WTC11 (cell line): ENCODE data around the gene ZNF674. TPM values are rescaled to one million over a fixed set of nuclear protein-coding genes. Genes with fewer than 3 reads are reported as not detected.

Experiments
- ATAC-seq: fragments of 200-7000 bp; cut with Tn5 transposase; 2 replicates; pipeline ENCODE4 v1.10.0; 2021; ENCODE audit warnings: mild to moderate bottlenecking, moderate library complexity
- CTCF ChIA-PET: fragments of 300-600 bp; sonication (Branson Sonifier 250); formaldehyde crosslinking; loops from one replicate; lab custom pipeline; 2021; ENCODE audit warnings: antibody characterized with exemption; lab: Charles Lee
- POLR2A ChIA-PET: fragments of 350-600 bp; sonication (Branson Sonifier 250); formaldehyde crosslinking; loops from one replicate; lab custom pipeline; 2021; ENCODE audit warnings: antibody characterized with exemption; lab: Charles Lee
- DNase-seq: peaks from one replicate; pipeline ENCODE4 v3.0.0; 2021; ENCODE audit warnings: low spot score
- H3K27ac Mint-ChIP-seq: 2 replicates; pipeline ENCODE4 v1.8.0; 2021; ENCODE audit warnings: mixed read lengths
- H3K27me3 Mint-ChIP-seq: 2 replicates; pipeline ENCODE4 v1.8.0; 2021; ENCODE audit warnings: low read depth, mild to moderate bottlenecking, moderate library complexity, mixed read lengths
- H3K36me3 Mint-ChIP-seq: 2 replicates; pipeline ENCODE4 v1.8.0; 2021; ENCODE audit warnings: mixed read lengths
- H3K4me1 Mint-ChIP-seq: 2 replicates; pipeline ENCODE4 v1.8.0; 2022; ENCODE audit warnings: mixed read lengths
- H3K4me3 Mint-ChIP-seq: 2 replicates; pipeline ENCODE4 v1.8.0; 2021; ENCODE audit warnings: mild to moderate bottlenecking, moderate library complexity, mixed read lengths
- H3K9me3 Mint-ChIP-seq: 2 replicates; pipeline ENCODE4 v1.8.0; 2021; ENCODE audit warnings: mixed read lengths
- AFF4 ChIP-seq: sonication (generic); formaldehyde crosslinking; IDR thresholded peaks from 2 replicates; pipeline ENCODE4 v1.8.1; 2023; ENCODE audit warnings: mild to moderate bottlenecking, missing genetic modification reagents, borderline replicate concordance
- ARID4B ChIP-seq: sonication (generic); formaldehyde crosslinking; IDR thresholded peaks from 2 replicates; pipeline ENCODE4 v1.8.0; 2023; ENCODE audit warnings: missing genetic modification reagents, mild to moderate bottlenecking, borderline replicate concordance
- ATF6 ChIP-seq: sonication (generic); formaldehyde crosslinking; IDR thresholded peaks from 2 replicates; pipeline ENCODE4 v1.8.1; 2023; ENCODE audit warnings: mild to moderate bottlenecking, missing genetic modification reagents
- ETV6 ChIP-seq: sonication (generic); formaldehyde crosslinking; IDR thresholded peaks from 2 replicates; pipeline ENCODE4 v1.8.1; 2022; ENCODE audit warnings: mild to moderate bottlenecking, missing genetic modification reagents
- FOXJ3 ChIP-seq: sonication (generic); formaldehyde crosslinking; IDR thresholded peaks from 2 replicates; pipeline ENCODE4 v1.9.0; 2021; ENCODE audit warnings: missing genetic modification reagents, mild to moderate bottlenecking, borderline replicate concordance
- FOXK1 ChIP-seq: sonication (generic); formaldehyde crosslinking; IDR thresholded peaks from 2 replicates; pipeline ENCODE4 v1.8.0; 2022; ENCODE audit warnings: mild to moderate bottlenecking, moderate library complexity, missing genetic modification reagents
- FOXP1 ChIP-seq: sonication (generic); formaldehyde crosslinking; IDR thresholded peaks from 2 replicates; pipeline ENCODE4 v1.8.0; 2022; ENCODE audit warnings: missing genetic modification reagents, mild to moderate bottlenecking, moderate library complexity, borderline replicate concordance
- JAZF1 ChIP-seq: fragments of 250-450 bp; sonication (Bioruptor Pico); IDR thresholded peaks from 2 replicates; pipeline ENCODE4 v1.9.0; 2021; ENCODE audit warnings: moderate library complexity, mild to moderate bottlenecking, inconsistent platforms
- NFE2L1 ChIP-seq: sonication (generic); formaldehyde crosslinking; IDR thresholded peaks from 2 replicates; pipeline ENCODE4 v1.8.1; 2023; ENCODE audit warnings: missing genetic modification reagents
- RELA ChIP-seq: sonication (generic); formaldehyde crosslinking; IDR thresholded peaks from 2 replicates; pipeline ENCODE4 v1.8.1; 2022; ENCODE audit warnings: missing genetic modification reagents, mild to moderate bottlenecking, borderline replicate concordance
- RORB ChIP-seq: fragments of 250-450 bp; sonication (Bioruptor Pico); IDR thresholded peaks from 2 replicates; pipeline ENCODE4 v1.9.0; 2021; ENCODE audit warnings: mild to moderate bottlenecking
- SOX15 ChIP-seq: fragments of 250-450 bp; sonication (Bioruptor Pico); IDR thresholded peaks from 2 replicates; pipeline ENCODE4 v1.9.0; 2021; ENCODE audit warnings: mild to moderate bottlenecking
- ZNF416 ChIP-seq: fragments of 250-450 bp; sonication (Bioruptor Pico); IDR thresholded peaks from 2 replicates; pipeline ENCODE4 v1.9.0; 2021; ENCODE audit warnings: mild to moderate bottlenecking, inconsistent platforms
- total RNA-seq: library from RNA; stranded (reverse); gene quantifications from 3 replicates; pipeline ENCODE4 v1.2.3, GENCODE V29; 2021
- TF ChIP-seq, protein P1 (sequence below): sonication (generic); formaldehyde crosslinking; IDR thresholded peaks from 2 replicates; pipeline ENCODE4 v1.8.0; 2022; ENCODE audit warnings: mild to moderate bottlenecking, missing genetic modification reagents
- TF ChIP-seq, protein P2 (sequence below): sonication (generic); formaldehyde crosslinking; IDR thresholded peaks from 2 replicates; pipeline ENCODE4 v1.8.1; 2022; ENCODE audit warnings: missing genetic modification reagents, borderline replicate concordance
- TF ChIP-seq, protein P3 (sequence below): sonication (generic); formaldehyde crosslinking; IDR thresholded peaks from 2 replicates; pipeline ENCODE4 v1.8.0; 2022; ENCODE audit warnings: mild to moderate bottlenecking, missing genetic modification reagents
- TF ChIP-seq, protein P4 (sequence below): fragments of 250-450 bp; sonication (Bioruptor Pico); conservative IDR thresholded peaks from 2 replicates; pipeline ENCODE4 v1.9.0; 2021; ENCODE audit warnings: mild to moderate bottlenecking
- TF ChIP-seq, protein P5 (sequence below): sonication (generic); formaldehyde crosslinking; IDR thresholded peaks from 2 replicates; pipeline ENCODE4 v1.8.1; 2023; ENCODE audit warnings: mild to moderate bottlenecking, missing genetic modification reagents, moderate library complexity

The ZNF674 gene
- total RNA-seq, 1 experiment from 2014 or later: 7.0 TPM

- Mint-ChIP-seq H3K4me3 (no peak overlapping the region), H3K9me3 (no peaks in the 10 kb centered on the region), H3K27me3 (no peaks in the 10 kb centered on the region; the same call in 1 of the 2 replicates), H3K27ac (no peak overlapping the region), H3K4me1 (peaks cover 44% of the 10 kb centered on the region), H3K36me3 (0 out of 2 replicates have a peak, but pooled peaks cover 3% of the 10 kb centered on the region)
- CTCF ChIA-PET: no interaction called here
- no peak for DNase-seq
- ATAC-seq: no peak
- POLR2A ChIA-PET: interaction anchor here (0.6 kb wide), 1 partner anchor 106 kb away, joined by 3 read pairs; no protein-coding TSS in a partner anchor
- TF ChIP-seq NFE2L1 (CRISPR knock-in tag) (no peak), SOX15 (CRISPR knock-in tag) (no peak), ATF6 (no peak), RORB (CRISPR knock-in tag) (no peak), AFF4 (CRISPR knock-in tag) (no peak), ZNF416 (CRISPR knock-in tag) (no peak), JAZF1 (CRISPR knock-in tag) (no peak), RELA (CRISPR knock-in tag) (no peak), ARID4B (CRISPR knock-in tag) (no peak), FOXP1 (no peak), ETV6 (CRISPR knock-in tag) (no peak), FOXJ3 (no peak), FOXK1 (CRISPR knock-in tag) (no peak)
- TF ChIP-seq, protein P1, sequence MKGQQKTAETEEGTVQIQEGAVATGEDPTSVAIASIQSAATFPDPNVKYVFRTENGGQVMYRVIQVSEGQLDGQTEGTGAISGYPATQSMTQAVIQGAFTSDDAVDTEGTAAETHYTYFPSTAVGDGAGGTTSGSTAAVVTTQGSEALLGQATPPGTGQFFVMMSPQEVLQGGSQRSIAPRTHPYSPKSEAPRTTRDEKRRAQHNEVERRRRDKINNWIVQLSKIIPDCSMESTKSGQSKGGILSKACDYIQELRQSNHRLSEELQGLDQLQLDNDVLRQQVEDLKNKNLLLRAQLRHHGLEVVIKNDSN (CRISPR knock-in tag): no peak
- TF ChIP-seq, protein P2, sequence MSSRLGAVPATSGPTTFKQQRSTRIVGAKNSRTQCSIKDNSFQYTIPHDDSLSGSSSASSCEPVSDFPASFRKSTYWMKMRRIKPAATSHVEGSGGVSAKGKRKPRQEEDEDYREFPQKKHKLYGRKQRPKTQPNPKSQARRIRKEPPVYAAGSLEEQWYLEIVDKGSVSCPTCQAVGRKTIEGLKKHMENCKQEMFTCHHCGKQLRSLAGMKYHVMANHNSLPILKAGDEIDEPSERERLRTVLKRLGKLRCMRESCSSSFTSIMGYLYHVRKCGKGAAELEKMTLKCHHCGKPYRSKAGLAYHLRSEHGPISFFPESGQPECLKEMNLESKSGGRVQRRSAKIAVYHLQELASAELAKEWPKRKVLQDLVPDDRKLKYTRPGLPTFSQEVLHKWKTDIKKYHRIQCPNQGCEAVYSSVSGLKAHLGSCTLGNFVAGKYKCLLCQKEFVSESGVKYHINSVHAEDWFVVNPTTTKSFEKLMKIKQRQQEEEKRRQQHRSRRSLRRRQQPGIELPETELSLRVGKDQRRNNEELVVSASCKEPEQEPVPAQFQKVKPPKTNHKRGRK (CRISPR knock-in tag): no peak
- TF ChIP-seq, protein P3, sequence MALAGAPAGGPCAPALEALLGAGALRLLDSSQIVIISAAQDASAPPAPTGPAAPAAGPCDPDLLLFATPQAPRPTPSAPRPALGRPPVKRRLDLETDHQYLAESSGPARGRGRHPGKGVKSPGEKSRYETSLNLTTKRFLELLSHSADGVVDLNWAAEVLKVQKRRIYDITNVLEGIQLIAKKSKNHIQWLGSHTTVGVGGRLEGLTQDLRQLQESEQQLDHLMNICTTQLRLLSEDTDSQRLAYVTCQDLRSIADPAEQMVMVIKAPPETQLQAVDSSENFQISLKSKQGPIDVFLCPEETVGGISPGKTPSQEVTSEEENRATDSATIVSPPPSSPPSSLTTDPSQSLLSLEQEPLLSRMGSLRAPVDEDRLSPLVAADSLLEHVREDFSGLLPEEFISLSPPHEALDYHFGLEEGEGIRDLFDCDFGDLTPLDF: no peak
- TF ChIP-seq, protein P4, sequence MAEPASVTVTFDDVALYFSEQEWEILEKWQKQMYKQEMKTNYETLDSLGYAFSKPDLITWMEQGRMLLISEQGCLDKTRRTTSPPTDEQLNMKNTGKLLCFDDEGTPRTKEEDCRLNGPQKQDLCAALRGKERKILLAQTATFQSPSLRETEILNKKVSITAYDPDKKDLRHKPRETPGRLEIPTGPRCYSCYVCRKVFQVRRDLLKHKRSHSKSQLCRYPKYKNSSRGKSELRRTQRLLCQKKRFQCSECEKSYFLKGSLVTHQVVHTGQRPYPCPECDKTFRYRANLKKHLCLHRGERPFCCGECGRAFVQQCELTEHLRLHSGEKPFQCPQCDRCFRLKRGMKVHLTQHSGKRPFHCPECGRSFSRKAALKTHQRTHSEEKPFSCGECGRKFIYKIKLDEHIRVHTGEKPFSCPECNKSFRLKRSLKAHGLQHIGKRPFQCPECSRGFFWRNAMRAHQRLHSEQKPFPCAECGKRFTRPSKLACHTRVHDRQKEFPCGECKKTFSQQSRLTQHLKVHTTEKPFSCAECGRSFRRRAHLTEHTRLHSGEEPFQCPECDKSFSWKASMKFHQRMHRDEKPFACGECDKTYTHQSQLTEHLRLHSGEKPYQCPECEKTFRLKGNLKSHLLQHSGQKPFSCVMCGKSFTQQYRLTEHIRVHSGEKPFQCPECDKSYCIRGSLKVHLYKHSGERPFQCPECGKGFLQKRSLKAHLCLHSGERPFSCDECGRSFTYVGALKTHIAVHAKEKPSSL: no peak
- TF ChIP-seq, protein P5, sequence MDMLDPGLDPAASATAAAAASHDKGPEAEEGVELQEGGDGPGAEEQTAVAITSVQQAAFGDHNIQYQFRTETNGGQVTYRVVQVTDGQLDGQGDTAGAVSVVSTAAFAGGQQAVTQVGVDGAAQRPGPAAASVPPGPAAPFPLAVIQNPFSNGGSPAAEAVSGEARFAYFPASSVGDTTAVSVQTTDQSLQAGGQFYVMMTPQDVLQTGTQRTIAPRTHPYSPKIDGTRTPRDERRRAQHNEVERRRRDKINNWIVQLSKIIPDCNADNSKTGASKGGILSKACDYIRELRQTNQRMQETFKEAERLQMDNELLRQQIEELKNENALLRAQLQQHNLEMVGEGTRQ (CRISPR knock-in tag): no peak
Measured at GRCh38 chrX:46580613-46581012, 35.4 kb upstream of the ZNF674 start.
